ENCODE results near the gene SLC45A1.

The SLC45A1 gene

GRCh38 chr1:8338526-8339202 lies 20.8 kb downstream of the SLC45A1 start:
- FAIRE-seq, result no peak

- no peak for FAIRE-seq
These were observed 21.3 kb downstream of the SLC45A1 start for GRCh38 chr1:8339203-8339600.

- FAIRE-seq, result no peak
These were observed 22.5 kb downstream of the SLC45A1 start for GRCh38 chr1:8340448-8340847.

- no peak for FAIRE-seq
These were observed 24.4 kb downstream of the SLC45A1 start for GRCh38 chr1:8342325-8342724.

GRCh38 chr1:8343044-8343443 lies 25.1 kb downstream of the SLC45A1 start:
- FAIRE-seq, result no peak

- no peak for FAIRE-seq
These were observed 25.6 kb downstream of the SLC45A1 start for GRCh38 chr1:8343464-8344001.

- FAIRE-seq, result no peak
These were observed 27.1 kb downstream of the SLC45A1 start for GRCh38 chr1:8344893-8345507.

GRCh38 chr1:8345621-8346415 lies 27.9 kb downstream of the SLC45A1 start:
- FAIRE-seq, result no peak

GRCh38 chr1:8347635-8348034 lies 29.7 kb downstream of the SLC45A1 start:
- no peak for FAIRE-seq

GRCh38 chr1:8348047-8348776 lies 30.3 kb downstream of the SLC45A1 start:
- FAIRE-seq, result no peak

GRCh38 chr1:8348777-8349472 lies 31.0 kb downstream of the SLC45A1 start:
- no peak for FAIRE-seq

GRCh38 chr1:8349473-8349865 lies 31.6 kb downstream of the SLC45A1 start:
- FAIRE-seq, result no peak

- no peak for FAIRE-seq
These were observed 32.0 kb downstream of the SLC45A1 start for GRCh38 chr1:8349961-8350360.

GRCh38 chr1:8350914-8351684 lies 33.2 kb downstream of the SLC45A1 start:
- FAIRE-seq, result no peak

GRCh38 chr1:8351693-8352470 lies 34.0 kb downstream of the SLC45A1 start:
- FAIRE-seq, result no peak

GRCh38 chr1:8352471-8352845 lies 34.5 kb downstream of the SLC45A1 start:
- FAIRE-seq, result no peak

- no peak for FAIRE-seq
These were observed 35.2 kb downstream of the SLC45A1 start for GRCh38 chr1:8352886-8353785.

- FAIRE-seq, result no peak
These were observed 36.1 kb downstream of the SLC45A1 start for GRCh38 chr1:8354038-8354437.

GRCh38 chr1:8355439-8356255 lies 37.7 kb downstream of the SLC45A1 start:
- FAIRE-seq, result no peak

All from A204.1 (cell line).